GM23338 (cell line): ENCODE measurements around the gene SH3BGR. TPM values are rescaled to one million over a fixed set of nuclear protein-coding genes. Genes with fewer than 3 reads are reported as not detected.

Experiments used
- ATAC-seq: fragments of 200-7000 bp; cut with Tn5 transposase; 3 replicates; pipeline ENCODE4 v1.9.1; 2020
- DNase-seq: peaks from one replicate; pipeline ENCODE4 v3.0.0-alpha.2; 2015; ENCODE audit warnings: low spot score
- H2AFZ ChIP-seq: fragments of 200-600 bp; sonication (generic); 2 replicates; pipeline ENCODE4 v1.8.0; 2016; ENCODE audit warnings: antibody characterized with exemption, mild to moderate bottlenecking, moderate library complexity
- H3F3A ChIP-seq: fragments of 200-600 bp; sonication (generic); replicated peaks from 2 replicates; pipeline ENCODE4 v1.8.0; 2017; ENCODE audit warnings: antibody characterized with exemption, mixed run types, low read depth
- H3K27ac ChIP-seq: fragments of 200-600 bp; sonication (generic); 2 replicates; pipeline ENCODE4 v1.6.1; 2016; ENCODE audit warnings: low read depth
- H3K27me3 ChIP-seq: fragments of 200-600 bp; sonication (generic); 2 replicates; pipeline ENCODE4 v1.8.0; 2016; ENCODE audit warnings: mild to moderate bottlenecking, mixed run types, moderate library complexity; ENCODE audit not compliant: insufficient read depth
- H3K36me3 ChIP-seq: fragments of 200-600 bp; sonication (generic); 2 replicates; pipeline ENCODE4 v1.8.0; 2016; ENCODE audit warnings: mild to moderate bottlenecking; ENCODE audit not compliant: insufficient read depth
- H3K4me1 ChIP-seq: fragments of 200-600 bp; sonication (generic); 2 replicates; pipeline ENCODE4 v1.8.0; 2016; ENCODE audit warnings: mild to moderate bottlenecking, moderate library complexity; ENCODE audit not compliant: insufficient read depth
- H3K4me2 ChIP-seq: fragments of 200-600 bp; sonication (generic); 2 replicates; pipeline ENCODE4 v1.7.1; 2017; ENCODE audit warnings: mixed run types
- H3K4me3 ChIP-seq: fragments of 200-600 bp; sonication (generic); 2 replicates; pipeline ENCODE4 v1.6.1; 2016; ENCODE audit warnings: mixed run types
- H3K79me2 ChIP-seq: fragments of 200-600 bp; sonication (generic); replicated peaks from 2 replicates; pipeline ENCODE4 v1.8.0; 2017; ENCODE audit warnings: mild to moderate bottlenecking; ENCODE audit not compliant: insufficient read depth
- H3K9me2 ChIP-seq: fragments of 200-600 bp; sonication (generic); 2 replicates; pipeline ENCODE4 v1.8.0; 2017; ENCODE audit not compliant: insufficient read depth
- H4K20me1 ChIP-seq: fragments of 200-600 bp; sonication (generic); replicated peaks from 2 replicates; pipeline ENCODE4 v1.8.0; 2017; ENCODE audit warnings: mild to moderate bottlenecking; ENCODE audit not compliant: insufficient read depth
- H3K27ac Mint-ChIP-seq: 2 replicates; pipeline ENCODE4 v1.8.0; 2020; ENCODE audit warnings: inconsistent platforms, mild to moderate bottlenecking, moderate library complexity, mixed read lengths
- H3K27me3 Mint-ChIP-seq: 3 replicates; pipeline ENCODE4 v1.8.0; 2022; ENCODE audit warnings: low read depth, mild to moderate bottlenecking, moderate library complexity, mixed read lengths, inconsistent platforms; ENCODE audit not compliant: insufficient read depth, poor library complexity
- H3K36me3 Mint-ChIP-seq: 3 replicates; pipeline ENCODE4 v1.8.0; 2021; ENCODE audit warnings: low read depth, mild to moderate bottlenecking, inconsistent platforms, moderate library complexity, mixed read lengths
- H3K4me1 Mint-ChIP-seq: 3 replicates; pipeline ENCODE4 v1.8.0; 2020; ENCODE audit warnings: mild to moderate bottlenecking, inconsistent platforms, mixed read lengths
- H3K4me3 Mint-ChIP-seq: 3 replicates; pipeline ENCODE4 v1.8.0; 2021; ENCODE audit warnings: moderate library complexity, mild to moderate bottlenecking, inconsistent platforms, mixed read lengths
- H3K9me3 Mint-ChIP-seq: 3 replicates; pipeline ENCODE4 v1.8.0; 2020; ENCODE audit warnings: moderate library complexity, mild to moderate bottlenecking, inconsistent platforms, mixed read lengths
- CREB1 ChIP-seq: fragments of 250-450 bp; sonication (Bioruptor Pico); IDR thresholded peaks from 2 replicates; pipeline ENCODE4 v1.5.0; 2020; ENCODE audit warnings: low read depth, mild to moderate bottlenecking, moderate library complexity
- CTCF ChIP-seq, 2 experiments: fragments of 200-600 bp in 1 of 2; sonication (generic) in 1 of 2; conservative IDR thresholded peaks; 2 replicates each; pipeline versions ENCODE4 v1.5.1 to v1.6.1; 2016 to 2017; ENCODE audit warnings: antibody characterized with exemption in 2 of 2, low read depth in 2 of 2, mild to moderate bottlenecking in 2 of 2, moderate library complexity in 1 of 2
- EZH2 ChIP-seq: fragments of 200-600 bp; sonication (generic); IDR thresholded peaks from one replicate; pipeline ENCODE4 v1.8.0; 2017; ENCODE audit warnings: antibody characterized with exemption, mild to moderate bottlenecking, low read depth; ENCODE audit not compliant: unreplicated experiment
- EZH2phosphoT487 ChIP-seq: fragments of 200-600 bp; sonication (generic); IDR thresholded peaks from one replicate; pipeline ENCODE4 v1.8.1; 2018; ENCODE audit warnings: antibody characterized with exemption; ENCODE audit not compliant: unreplicated experiment
- JUNB ChIP-seq: IDR thresholded peaks from one replicate; pipeline ENCODE4 v1.6.1; 2016; ENCODE audit warnings: antibody characterized with exemption; ENCODE audit not compliant: unreplicated experiment
- NANOG ChIP-seq: IDR thresholded peaks from 2 replicates; pipeline ENCODE4 v1.6.1; 2016; ENCODE audit warnings: antibody characterized with exemption, borderline replicate concordance
- POLR2AphosphoS5 ChIP-seq: IDR thresholded peaks from 2 replicates; pipeline ENCODE4 v1.6.1; 2016; ENCODE audit warnings: antibody characterized with exemption, low read depth
- REST ChIP-seq: IDR thresholded peaks from one replicate; pipeline ENCODE4 v1.6.1; 2018; ENCODE audit warnings: antibody characterized with exemption; ENCODE audit not compliant: unreplicated experiment
- STAT1 ChIP-seq: IDR thresholded peaks from one replicate; pipeline ENCODE4 v1.6.1; 2016; ENCODE audit warnings: antibody characterized with exemption; ENCODE audit not compliant: unreplicated experiment
- ZNF114 ChIP-seq: fragments of 250-450 bp; sonication (Bioruptor Pico); IDR thresholded peaks from 2 replicates; pipeline ENCODE4 v1.5.0; 2020; ENCODE audit warnings: mild to moderate bottlenecking, moderate library complexity
- ZNF462 ChIP-seq: fragments of 250-450 bp; sonication (Bioruptor Pico); IDR thresholded peaks from 2 replicates; pipeline ENCODE4 v1.5.0; 2020; ENCODE audit warnings: mild to moderate bottlenecking, moderate library complexity
- polyA plus RNA-seq: library from polyadenylated mRNA; unstranded; fragments of >200 nt; fragmentation: Nextera tagmentation; extraction: Ambion mirVana; gene quantifications from 2 replicates; pipeline ENCODE4 v1.2.1, GENCODE V29; 2016
- total RNA-seq: library from RNA; depleted of rRNA; stranded (reverse); fragments of >200 nt; shearing (Covaris generic); gene quantifications from 2 replicates; pipeline ENCODE4 v1.2.3, GENCODE V29; 2014

SH3BGR gene
- total and polyA plus RNA-seq, 2 experiments from 2014 or later: 5.9 to 18.9 TPM

- no peak overlapping the region for H3K4me3 Mint-ChIP-seq
- H3K4me1 ChIP-seq: peaks cover 27% of the 10 kb centered on the region
Observed at GRCh38 chr21:39452970-39453342, 1.2 kb downstream of the SH3BGR start.

More at GRCh38 chr21:39452970-39453342, 1.2 kb downstream of the SH3BGR start:
- Mint-ChIP-seq H3K36me3 (no peaks in the 10 kb centered on the region), H3K27me3 (peaks cover 13% of the 10 kb centered on the region), H3K4me1 (peaks cover 32% of the 10 kb centered on the region), H3K27ac (no peak overlapping the region), H3K9me3 (no peaks in the 10 kb centered on the region)
- peak overlapping the region; percentile 39; the same call in 1 of the 2 replicates for H3K27ac ChIP-seq
- H3F3A ChIP-seq: peaks cover 4% of the 10 kb centered on the region; the same call in 1 of the 2 replicates
- DNase-seq (no peak), ATAC-seq (no peak)
- no peaks in the 10 kb centered on the region for H3K79me2 ChIP-seq
- H3K27me3 ChIP-seq: no peaks in the 10 kb centered on the region
- no peak overlapping the region for H2AFZ ChIP-seq
- no peak overlapping the region for H3K4me3 ChIP-seq
- no peaks in the 10 kb centered on the region for H3K9me2 ChIP-seq
- no peak for TF ChIP-seq EZH2phosphoT487
- no peak for TF ChIP-seq EZH2
- TF ChIP-seq JUNB: no peak
- TF ChIP-seq POLR2AphosphoS5: no peak
- no peak for TF ChIP-seq STAT1
- no peak for TF ChIP-seq CTCF (conservative IDR thresholded peaks at IDR 0.05; ENCODE audit: low read depth in 2 of 2)
- no peak for TF ChIP-seq NANOG
- no peak for TF ChIP-seq ZNF114 (CRISPR knock-in tag)
- TF ChIP-seq REST: no peak
- TF ChIP-seq ZNF462 (CRISPR knock-in tag): no peak
- no peak for TF ChIP-seq CREB1 (CRISPR knock-in tag)
- H4K20me1 ChIP-seq: no peaks in the 10 kb centered on the region
- no peak overlapping the region for H3K4me2 ChIP-seq
- H3K36me3 ChIP-seq: no peaks in the 10 kb centered on the region
